ENCODE data around the gene SLC22A1.
"Not testable (repeated sequence)": the region's sequence is repeated elsewhere in the genome, so short reads cannot be mapped to it uniquely, and the experiment has no call there.

The SLC22A1 gene

DNA sequence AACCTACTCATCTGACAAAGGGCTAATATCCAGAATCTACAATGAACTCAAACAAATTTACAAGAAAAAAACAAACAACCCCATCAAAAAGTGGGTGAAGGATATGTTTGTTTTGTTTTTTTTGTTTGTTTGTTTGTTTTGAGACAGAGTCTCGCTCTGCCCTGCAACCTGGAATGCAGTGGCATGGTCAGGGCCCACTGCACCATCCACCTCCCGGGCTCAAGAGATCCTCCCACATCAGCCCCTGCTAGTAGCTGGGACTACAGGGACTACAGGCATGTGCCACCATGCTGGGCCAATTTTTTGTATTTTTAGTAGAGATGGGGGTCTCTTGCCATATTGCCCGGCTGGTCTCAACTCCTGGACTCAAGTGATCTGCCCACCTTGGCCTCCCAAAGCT, 44.3 kb downstream of the SLC22A1 start:
- not testable (repeated sequence) for H3K36me3 ChIP-seq (ENCODE audit: control insufficient read depth in 1 of 2, insufficient read depth in 2 of 2, low read length in 2 of 2); H3K4me1 ChIP-seq (ENCODE audit: control insufficient read depth in 1 of 2, insufficient read depth in 2 of 2, low read length in 2 of 2); H3K27ac ChIP-seq (ENCODE audit: low read depth, low read length); H3K9me3 ChIP-seq (ENCODE audit: control insufficient read depth in 1 of 2, low read length in 2 of 2); H3K27me3 ChIP-seq (ENCODE audit: control insufficient read depth in 1 of 2, insufficient read depth in 2 of 2, low read length in 2 of 2); H3K4me3 ChIP-seq (ENCODE audit: low read depth in 1 of 2, low read length in 2 of 2); H3K9ac ChIP-seq (ENCODE audit: low read depth in 1 of 2, low read length in 2 of 2)

DNA sequence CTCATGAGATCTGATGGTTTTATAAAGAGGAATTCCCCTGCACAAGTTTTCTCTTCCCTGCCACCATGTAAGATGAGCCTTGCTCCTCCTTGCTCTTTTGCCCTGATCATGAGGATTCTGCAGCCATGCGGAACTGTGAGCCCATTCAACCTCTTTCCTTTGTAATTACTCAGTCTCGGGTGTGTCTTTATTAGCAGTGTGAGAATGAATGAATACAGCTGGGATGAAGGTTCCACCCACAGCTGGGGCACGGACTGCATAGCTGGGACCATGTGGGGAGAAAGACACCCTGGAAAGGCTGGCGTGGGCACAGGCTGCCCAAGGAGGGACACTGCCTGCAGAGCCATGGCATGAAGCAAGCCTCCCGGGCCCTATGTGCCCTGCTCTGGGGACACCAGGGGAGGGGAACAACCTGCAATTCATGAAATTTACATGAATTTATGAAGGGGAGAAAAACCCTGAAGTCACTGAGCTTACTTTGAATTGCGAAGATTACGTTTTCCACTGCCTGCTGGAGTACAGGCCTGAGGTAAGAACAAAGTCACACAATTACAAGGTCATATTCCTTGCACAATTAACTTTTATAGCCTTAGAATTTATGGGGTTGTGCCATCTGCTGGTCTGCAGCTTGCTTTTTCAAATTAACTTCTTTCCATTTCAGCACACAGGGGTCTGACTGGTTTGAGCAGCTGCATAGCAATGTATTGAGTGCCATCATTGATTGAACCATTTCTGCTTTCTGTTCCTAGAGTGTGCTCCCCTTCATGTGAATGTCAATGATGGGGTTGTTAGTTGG, 46.2 kb downstream of the SLC22A1 start:
- H3K9me3 ChIP-seq (ENCODE audit: control insufficient read depth in 1 of 2, low read length in 2 of 2) = no peaks in the 10 kb centered on the region
- H3K4me1 ChIP-seq (ENCODE audit: control insufficient read depth in 1 of 2, insufficient read depth in 2 of 2, low read length in 2 of 2) = peaks cover 8 to 9% of the 10 kb centered on the region in 2 donors
- H3K36me3 ChIP-seq (ENCODE audit: control insufficient read depth in 1 of 2, insufficient read depth in 2 of 2, low read length in 2 of 2) = no peaks in the 10 kb centered on the region
- H3K9ac ChIP-seq (ENCODE audit: low read depth in 1 of 2, low read length in 2 of 2) = no peak overlapping the region
- no peak overlapping the region for H3K27ac ChIP-seq (ENCODE audit: low read depth, low read length)
- H3K27me3 ChIP-seq (ENCODE audit: control insufficient read depth in 1 of 2, insufficient read depth in 2 of 2, low read length in 2 of 2) = no peaks in the 10 kb centered on the region
- no peak overlapping the region for H3K4me3 ChIP-seq (ENCODE audit: low read depth in 1 of 2, low read length in 2 of 2)

DNA sequence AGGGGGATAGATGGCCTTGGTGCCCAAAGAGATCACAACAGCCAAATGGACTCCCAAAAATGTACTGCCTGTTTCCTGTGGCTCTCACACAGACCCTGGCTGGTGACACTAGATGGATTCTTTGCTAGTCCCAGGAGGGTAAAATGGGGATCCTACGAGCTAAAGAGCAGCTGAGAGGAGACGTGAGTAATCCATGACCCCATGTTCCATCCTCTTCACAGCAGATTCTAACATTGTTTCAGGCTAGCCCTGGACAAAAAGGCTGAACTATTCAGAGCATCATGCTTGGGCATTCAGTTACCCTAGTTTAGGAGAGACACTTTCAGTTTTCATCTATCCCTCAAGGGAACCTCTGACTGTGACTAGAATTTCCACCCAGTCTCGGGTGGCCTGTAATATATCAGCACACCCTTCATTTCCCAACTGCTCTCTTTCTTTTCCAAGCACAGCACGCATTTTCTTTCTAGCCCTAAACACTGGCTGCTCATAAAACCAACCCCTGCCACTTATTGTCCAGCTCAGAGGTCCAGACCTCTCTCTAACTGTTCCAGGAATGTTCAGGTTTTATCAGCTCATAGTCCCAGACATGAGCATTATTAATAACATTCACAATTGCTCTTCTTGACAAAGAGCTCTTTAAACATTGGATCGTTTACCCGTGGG, 48.5 kb downstream of the SLC22A1 start:
- Histone ChIP-seq H3K4me1 (ENCODE audit: control insufficient read depth in 1 of 2, insufficient read depth in 2 of 2, low read length in 2 of 2) (peaks cover 8 to 9% of the 10 kb centered on the region in 2 donors), H3K9me3 (ENCODE audit: control insufficient read depth in 1 of 2, low read length in 2 of 2) (no peaks in the 10 kb centered on the region), H3K27me3 (ENCODE audit: control insufficient read depth in 1 of 2, insufficient read depth in 2 of 2, low read length in 2 of 2) (no peaks in the 10 kb centered on the region), H3K9ac (ENCODE audit: low read depth in 1 of 2, low read length in 2 of 2) (no peak overlapping the region), H3K36me3 (ENCODE audit: control insufficient read depth in 1 of 2, insufficient read depth in 2 of 2, low read length in 2 of 2) (no peaks in the 10 kb centered on the region), H3K4me3 (ENCODE audit: low read depth in 1 of 2, low read length in 2 of 2) (no peak overlapping the region), H3K27ac (ENCODE audit: low read depth, low read length) (no peak overlapping the region)

DNA sequence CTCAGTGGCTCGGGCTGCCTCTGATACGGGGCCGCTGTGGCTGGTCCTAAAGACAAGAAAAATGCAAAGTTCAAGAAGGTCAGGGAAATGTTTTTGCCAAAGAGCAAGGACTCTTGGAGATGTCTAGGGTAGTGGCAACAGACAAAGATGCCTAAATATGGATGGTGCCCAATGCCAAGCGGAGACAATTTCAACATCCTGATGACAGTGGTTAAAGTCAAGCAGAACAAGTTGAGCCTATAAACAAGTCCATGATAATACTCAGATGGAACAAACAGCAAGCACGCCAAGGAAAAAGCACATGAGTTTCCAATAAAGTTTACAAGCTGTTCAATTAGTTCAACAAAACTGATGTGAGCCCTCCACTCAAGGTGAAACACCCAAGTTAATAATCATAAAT, 51.1 kb downstream of the SLC22A1 start:
- Histone ChIP-seq H3K27ac (ENCODE audit: low read depth, low read length) (no peak overlapping the region), H3K9me3 (ENCODE audit: control insufficient read depth in 1 of 2, low read length in 2 of 2) (no peaks in the 10 kb centered on the region), H3K36me3 (ENCODE audit: control insufficient read depth in 1 of 2, insufficient read depth in 2 of 2, low read length in 2 of 2) (no peaks in the 10 kb centered on the region), H3K9ac (ENCODE audit: low read depth in 1 of 2, low read length in 2 of 2) (no peak overlapping the region), H3K4me1 (ENCODE audit: control insufficient read depth in 1 of 2, insufficient read depth in 2 of 2, low read length in 2 of 2) (peaks cover 3 to 8% of the 10 kb centered on the region in 2 donors), H3K27me3 (ENCODE audit: control insufficient read depth in 1 of 2, insufficient read depth in 2 of 2, low read length in 2 of 2) (no peaks in the 10 kb centered on the region), H3K4me3 (ENCODE audit: low read depth in 1 of 2, low read length in 2 of 2) (no peak overlapping the region)

DNA sequence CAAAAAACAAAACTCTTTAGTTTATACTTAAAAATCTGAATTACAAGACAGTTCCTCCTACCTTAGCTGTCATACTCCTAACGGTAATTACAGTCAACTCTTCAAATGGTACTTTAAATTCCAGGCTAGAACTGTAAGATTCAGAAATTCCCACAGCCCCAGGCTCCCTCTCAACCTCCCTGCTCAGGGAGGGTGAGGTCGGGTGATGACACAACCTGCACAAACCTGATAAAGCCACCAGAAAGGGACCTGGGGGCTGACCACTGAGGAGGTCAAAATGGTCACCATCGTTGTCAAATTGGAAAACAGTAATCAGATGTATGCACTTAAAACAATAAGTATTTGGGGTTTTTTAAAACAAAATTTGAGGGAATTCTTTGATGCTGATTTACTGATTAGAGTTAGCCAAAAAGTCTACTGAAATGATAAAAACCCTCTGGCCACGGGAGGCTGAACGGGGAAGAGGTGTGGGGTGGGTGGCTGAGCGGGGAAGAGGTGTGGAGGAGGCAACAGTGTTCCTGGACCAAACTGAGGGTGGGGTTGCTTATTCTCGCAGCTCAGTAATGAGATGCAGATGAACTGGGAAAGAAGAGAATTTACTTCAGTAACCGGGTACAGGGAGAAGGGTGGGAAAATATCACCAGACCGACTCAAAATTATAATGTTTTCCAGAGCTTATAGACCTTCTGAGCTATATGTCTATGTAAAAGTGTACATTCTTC, 52.4 kb downstream of the SLC22A1 start:
- no peaks in the 10 kb centered on the region for H3K27me3 ChIP-seq (ENCODE audit: control insufficient read depth in 1 of 2, insufficient read depth in 2 of 2, low read length in 2 of 2)
- no peaks in the 10 kb centered on the region for H3K36me3 ChIP-seq (ENCODE audit: control insufficient read depth in 1 of 2, insufficient read depth in 2 of 2, low read length in 2 of 2)
- H3K4me3 ChIP-seq (ENCODE audit: low read depth in 1 of 2, low read length in 2 of 2) = no peak overlapping the region
- no peaks in the 10 kb centered on the region for H3K4me1 ChIP-seq (ENCODE audit: control insufficient read depth in 1 of 2, insufficient read depth in 2 of 2, low read length in 2 of 2)
- no peaks in the 10 kb centered on the region for H3K9me3 ChIP-seq (ENCODE audit: control insufficient read depth in 1 of 2, low read length in 2 of 2)
- H3K9ac ChIP-seq (ENCODE audit: low read depth in 1 of 2, low read length in 2 of 2) = no peak overlapping the region
- no peak overlapping the region for H3K27ac ChIP-seq (ENCODE audit: low read depth, low read length)

DNA sequence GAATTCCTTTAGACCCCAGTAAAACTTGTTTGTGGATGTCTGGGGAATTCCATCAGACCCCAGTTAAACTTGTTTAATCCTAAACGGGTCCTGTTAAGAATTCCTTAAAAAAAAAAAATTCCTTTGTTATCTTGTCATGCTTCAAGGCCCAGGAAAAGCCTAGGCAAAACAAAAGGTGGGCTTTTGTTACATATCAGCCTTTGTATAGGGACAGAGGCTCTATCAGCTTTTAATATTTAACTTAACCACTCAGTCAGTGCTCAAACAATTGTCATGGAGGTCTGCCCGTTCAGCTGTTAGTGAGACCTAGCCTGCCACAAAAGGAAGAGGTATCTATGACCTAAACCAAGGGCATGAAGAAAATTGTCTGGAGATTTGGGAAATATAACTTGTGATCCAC, 53.1 kb downstream of the SLC22A1 start:
- H3K9me3 ChIP-seq (ENCODE audit: control insufficient read depth in 1 of 2, low read length in 2 of 2) = no peaks in the 10 kb centered on the region
- H3K9ac ChIP-seq (ENCODE audit: low read depth in 1 of 2, low read length in 2 of 2) = no peak overlapping the region
- no peaks in the 10 kb centered on the region for H3K27me3 ChIP-seq (ENCODE audit: control insufficient read depth in 1 of 2, insufficient read depth in 2 of 2, low read length in 2 of 2)
- no peak overlapping the region for H3K27ac ChIP-seq (ENCODE audit: low read depth, low read length)
- H3K4me1 ChIP-seq (ENCODE audit: control insufficient read depth in 1 of 2, insufficient read depth in 2 of 2, low read length in 2 of 2) = no peaks in the 10 kb centered on the region
- no peak overlapping the region for H3K4me3 ChIP-seq (ENCODE audit: low read depth in 1 of 2, low read length in 2 of 2)
- H3K36me3 ChIP-seq (ENCODE audit: control insufficient read depth in 1 of 2, insufficient read depth in 2 of 2, low read length in 2 of 2) = no peaks in the 10 kb centered on the region

DNA sequence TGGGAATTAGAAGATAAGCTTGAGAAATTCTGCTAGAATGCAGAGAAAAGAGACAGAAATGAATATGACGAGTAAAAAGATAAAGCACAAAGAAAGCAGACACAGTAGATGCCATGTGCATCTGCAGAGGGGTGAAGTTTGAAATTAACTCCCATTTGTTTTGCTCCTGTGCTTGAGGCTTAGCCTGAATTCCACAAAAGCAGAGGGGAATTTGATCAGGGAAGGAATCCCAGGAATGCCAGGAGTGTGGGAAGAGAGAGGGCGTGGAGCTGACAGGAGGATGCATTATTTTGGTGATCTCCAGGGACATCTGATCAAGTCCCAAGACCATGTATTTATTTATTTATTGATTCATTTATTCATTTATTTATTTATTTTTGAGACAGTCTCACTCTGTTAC, 55.6 kb downstream of the SLC22A1 start:
- Histone ChIP-seq H3K9ac (ENCODE audit: low read depth in 1 of 2, low read length in 2 of 2) (no peak overlapping the region), H3K9me3 (ENCODE audit: control insufficient read depth in 1 of 2, low read length in 2 of 2) (no peaks in the 10 kb centered on the region)

DNA sequence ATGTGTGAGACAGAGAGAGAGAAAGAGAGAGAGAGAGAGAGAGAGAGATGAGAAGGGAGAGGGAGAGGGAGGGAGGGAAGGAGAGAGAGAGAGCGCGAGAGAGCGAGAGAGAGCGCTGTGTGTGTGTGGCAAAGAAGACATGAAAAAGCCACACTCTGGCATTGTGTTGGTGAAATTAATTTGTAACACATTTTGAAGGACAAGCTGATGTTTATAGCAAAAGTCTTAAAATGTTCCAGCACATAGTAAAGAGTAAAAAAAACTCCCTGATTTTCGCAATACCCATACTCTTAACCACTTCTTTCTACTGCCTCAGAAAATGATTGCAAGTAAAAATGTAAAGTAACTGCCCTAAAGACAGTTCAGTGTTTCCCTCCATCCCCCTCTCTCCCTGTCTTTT, 56.7 kb downstream of the SLC22A1 start:
- no peak overlapping the region for H3K27ac ChIP-seq (ENCODE audit: low read depth, low read length)
- no peaks in the 10 kb centered on the region for H3K9me3 ChIP-seq (ENCODE audit: control insufficient read depth in 1 of 2, low read length in 2 of 2)
- no peak overlapping the region for H3K4me3 ChIP-seq (ENCODE audit: low read depth in 1 of 2, low read length in 2 of 2)
- no peaks in the 10 kb centered on the region for H3K27me3 ChIP-seq (ENCODE audit: control insufficient read depth in 1 of 2, insufficient read depth in 2 of 2, low read length in 2 of 2)
- H3K4me1 ChIP-seq (ENCODE audit: control insufficient read depth in 1 of 2, insufficient read depth in 2 of 2, low read length in 2 of 2) = no peaks in the 10 kb centered on the region
- no peak overlapping the region for H3K9ac ChIP-seq (ENCODE audit: low read depth in 1 of 2, low read length in 2 of 2)
- H3K36me3 ChIP-seq (ENCODE audit: control insufficient read depth in 1 of 2, insufficient read depth in 2 of 2, low read length in 2 of 2) = no peaks in the 10 kb centered on the region

More for the DNA sequence above, 55.6 kb downstream of the SLC22A1 start:
- Histone ChIP-seq H3K27ac (ENCODE audit: low read depth, low read length) (no peak overlapping the region), H3K27me3 (ENCODE audit: control insufficient read depth in 1 of 2, insufficient read depth in 2 of 2, low read length in 2 of 2) (no peaks in the 10 kb centered on the region), H3K4me1 (ENCODE audit: control insufficient read depth in 1 of 2, insufficient read depth in 2 of 2, low read length in 2 of 2) (no peaks in the 10 kb centered on the region), H3K36me3 (ENCODE audit: control insufficient read depth in 1 of 2, insufficient read depth in 2 of 2, low read length in 2 of 2) (no peaks in the 10 kb centered on the region), H3K4me3 (ENCODE audit: low read depth in 1 of 2, low read length in 2 of 2) (no peak overlapping the region)

DNA sequence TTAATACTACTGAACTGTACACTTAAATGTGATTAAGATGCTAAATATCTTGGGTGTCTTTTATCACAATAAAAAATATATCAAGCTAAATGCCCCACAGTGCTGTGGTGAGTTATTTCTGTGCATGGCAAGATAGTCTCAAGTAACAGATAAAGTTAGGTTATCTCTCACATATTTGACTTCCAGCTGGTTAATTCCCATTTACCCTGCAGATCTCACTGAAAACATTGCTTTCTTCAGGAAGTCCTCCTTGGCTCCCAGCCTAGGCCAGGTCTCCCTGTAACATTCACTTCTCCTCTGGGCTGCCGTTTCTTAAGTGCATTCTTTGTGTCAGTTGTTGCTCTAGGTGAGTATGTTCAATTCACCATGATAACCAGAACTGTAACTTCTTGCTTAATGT, 59.1 kb downstream of the SLC22A1 start:
- no peak overlapping the region for H3K9ac ChIP-seq (ENCODE audit: low read depth in 1 of 2, low read length in 2 of 2)
- no peak overlapping the region for H3K4me3 ChIP-seq (ENCODE audit: low read depth in 1 of 2, low read length in 2 of 2)
- no peaks in the 10 kb centered on the region for H3K36me3 ChIP-seq (ENCODE audit: control insufficient read depth in 1 of 2, insufficient read depth in 2 of 2, low read length in 2 of 2)
- H3K9me3 ChIP-seq (ENCODE audit: control insufficient read depth in 1 of 2, low read length in 2 of 2) = no peaks in the 10 kb centered on the region
- H3K27me3 ChIP-seq (ENCODE audit: control insufficient read depth in 1 of 2, insufficient read depth in 2 of 2, low read length in 2 of 2) = no peaks in the 10 kb centered on the region
- no peaks in the 10 kb centered on the region for H3K4me1 ChIP-seq (ENCODE audit: control insufficient read depth in 1 of 2, insufficient read depth in 2 of 2, low read length in 2 of 2)
- no peak overlapping the region for H3K27ac ChIP-seq (ENCODE audit: low read depth, low read length)

DNA sequence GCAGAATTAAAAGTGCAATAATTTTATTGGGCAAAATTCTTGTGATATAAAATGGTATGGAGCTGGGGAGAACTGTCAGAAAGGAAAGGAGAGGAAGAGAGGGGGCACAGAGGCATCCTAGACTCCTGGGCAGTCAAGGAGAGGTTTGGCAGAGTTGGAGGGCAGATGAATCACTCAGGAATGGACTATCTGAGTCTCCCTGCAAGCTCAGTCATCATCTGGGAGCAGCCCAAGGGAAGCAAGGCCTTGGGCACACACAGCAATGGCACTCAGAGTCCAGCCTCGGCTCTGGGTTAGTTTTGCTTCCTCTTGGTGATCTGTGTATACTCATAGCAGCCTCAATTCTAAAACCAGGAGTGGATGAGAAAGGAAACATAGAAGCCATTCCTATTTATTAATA, 67.2 kb downstream of the SLC22A1 start:
- no peaks in the 10 kb centered on the region for H3K4me1 ChIP-seq (ENCODE audit: control insufficient read depth in 1 of 2, insufficient read depth in 2 of 2, low read length in 2 of 2)

More for the DNA sequence above, 67.2 kb downstream of the SLC22A1 start:
- Histone ChIP-seq H3K36me3 (ENCODE audit: control insufficient read depth in 1 of 2, insufficient read depth in 2 of 2, low read length in 2 of 2) (no peaks in the 10 kb centered on the region), H3K9me3 (ENCODE audit: control insufficient read depth in 1 of 2, low read length in 2 of 2) (peaks cover 0 to 5% of the 10 kb centered on the region in 2 donors), H3K4me3 (ENCODE audit: low read depth in 1 of 2, low read length in 2 of 2) (no peak overlapping the region), H3K27ac (ENCODE audit: low read depth, low read length) (no peak overlapping the region), H3K9ac (ENCODE audit: low read depth in 1 of 2, low read length in 2 of 2) (no peak overlapping the region), H3K27me3 (ENCODE audit: control insufficient read depth in 1 of 2, insufficient read depth in 2 of 2, low read length in 2 of 2) (no peaks in the 10 kb centered on the region)

Data from duodenal mucosa (tissue), 2 donors.